HG03575 (cell line): Measurements from ENCODE around the gene SP5.

Source experiments
- ATAC-seq: cut with Tn5 transposase; IDR thresholded peaks from one replicate; pipeline ENCODE4 v1.9.1; 2021; ENCODE audit not compliant: unreplicated experiment, insufficient number of reproducible peaks, low FRiP score; ENCODE audit errors: extremely low read depth

SP5 gene

GRCh38 chr2:170766693-170767092, 51.6 kb downstream of the SP5 start:
- no peak for ATAC-seq
